B cell (primary cell): ENCODE data around the gene NXPE3. TPM values are rescaled to one million over a fixed set of nuclear protein-coding genes. Genes with fewer than 3 reads are reported as not detected.
A peak's percentile ranks its signal among the peaks of the same experiment; 100 is the strongest.

Source experiments
- ATAC-seq: fragments of 200-7000 bp; cut with Tn5 transposase; one replicate; pipeline ENCODE4 v1.10.0; 2021; ENCODE audit warnings: low read depth, mild to moderate bottlenecking, moderate number of reproducible peaks, moderate library complexity
- CTCF ChIA-PET: fragments of 350-600 bp; sonication (Branson Sonifier 250); formaldehyde crosslinking; loops from one replicate; lab custom pipeline; 2021; ENCODE audit warnings: antibody characterized with exemption, inconsistent platforms; lab: Charles Lee
- POLR2A ChIA-PET: fragments of 350-600 bp; sonication (Branson Sonifier 250); formaldehyde crosslinking; loops from one replicate; lab custom pipeline; 2021; ENCODE audit warnings: antibody characterized with exemption; lab: Charles Lee
- DNase-seq: peaks from one replicate; pipeline ENCODE4 v3.0.0; 2013
- H2AFZ ChIP-seq: 2 replicates; pipeline ENCODE4 v1.6.1; 2012; ENCODE audit warnings: mild to moderate bottlenecking, low read depth, low read length; ENCODE audit not compliant: insufficient read depth, poor library complexity, severe bottlenecking
- H3K27ac ChIP-seq, 2 donors: 1 replicate in 1 of 2; 2 replicates in 1 of 2; pipeline ENCODE4 v1.5.1; 2012 to 2013; ENCODE audit warnings: low read length in 2 of 2, mild to moderate bottlenecking in 2 of 2, moderate library complexity in 1 of 2
- H3K27me3 ChIP-seq, 4 experiments: fragments of 200-600 bp in 1 of 4; sonication (generic) in 1 of 4; replicated peaks in 1 of 4; 1 replicate in 2 of 4; 2 replicates in 2 of 4; pipeline versions ENCODE4 v1.6.1 to v1.7.0; 2013 to 2016; ENCODE audit warnings: low read length in 3 of 4, mild to moderate bottlenecking in 2 of 4, mixed read lengths in 1 of 4, moderate library complexity in 1 of 4; ENCODE audit not compliant: insufficient read depth in 4 of 4, control insufficient read depth in 3 of 4; ENCODE audit errors: control extremely low read depth in 1 of 4
- H3K36me3 ChIP-seq, 2 experiments: replicated peaks in 1 of 2; 1 replicate in 1 of 2; 2 replicates in 1 of 2; pipeline versions ENCODE4 v1.6.1 to v1.7.1; 2013; ENCODE audit warnings: low read length in 1 of 2; ENCODE audit not compliant: insufficient read depth in 2 of 2, control insufficient read depth in 1 of 2; ENCODE audit errors: control extremely low read depth in 1 of 2, extremely low read depth in 1 of 2
- H3K4me1 ChIP-seq, 2 donors: fragments of 200-600 bp in 1 of 2; sonication (generic) in 1 of 2; 1 replicate in 1 of 2; 2 replicates in 1 of 2; pipeline versions ENCODE4 v1.5.1 to v1.6.1; 2013 to 2017; ENCODE audit warnings: low read length in 2 of 2; ENCODE audit not compliant: control insufficient read depth in 2 of 2, insufficient read depth in 2 of 2
- H3K4me2 ChIP-seq: replicated peaks from 2 replicates; pipeline ENCODE3; 2012; ENCODE audit warnings: mild to moderate bottlenecking, low read depth, low read length; ENCODE audit not compliant: poor library complexity, severe bottlenecking
- H3K4me3 ChIP-seq, 5 experiments: fragments of 200-600 bp in 1 of 5; sonication (generic) in 1 of 5; 1 replicate in 3 of 5; 2 replicates in 2 of 5; pipeline versions ENCODE4 v1.5.1 to v1.7.0; 2011 to 2016; ENCODE audit warnings: low read length in 4 of 5, mild to moderate bottlenecking in 4 of 5, low read depth in 2 of 5, control low read depth in 1 of 5, moderate library complexity in 1 of 5; ENCODE audit not compliant: insufficient read depth in 1 of 5; ENCODE audit errors: control extremely low read depth in 1 of 5, extremely low read depth in 1 of 5
- H3K79me2 ChIP-seq: fragments of 200-600 bp; sonication (generic); one replicate; pipeline ENCODE4 v1.6.0; 2016; ENCODE audit warnings: low read length; ENCODE audit not compliant: control insufficient read depth, insufficient read depth
- H3K9ac ChIP-seq: fragments of 200-600 bp; sonication (generic); 2 replicates; pipeline ENCODE4 v1.6.1; 2017; ENCODE audit warnings: mild to moderate bottlenecking, low read length, moderate library complexity
- H3K9me3 ChIP-seq, 3 donors: one replicate each; pipeline versions ENCODE4 v1.6.1 to v1.7.1; 2013; ENCODE audit warnings: low read length in 2 of 3; ENCODE audit not compliant: control insufficient read depth in 2 of 3, insufficient read depth in 1 of 3; ENCODE audit errors: control extremely low read depth in 1 of 3
- H4K20me1 ChIP-seq: 2 replicates; pipeline ENCODE4 v1.6.0; 2012; ENCODE audit warnings: mild to moderate bottlenecking, low read length; ENCODE audit not compliant: insufficient read depth, control insufficient read depth, poor library complexity, severe bottlenecking
- H3K27ac Mint-ChIP-seq: one replicate; pipeline ENCODE4 v1.8.0; 2021; ENCODE audit warnings: mixed read lengths
- H3K27me3 Mint-ChIP-seq: one replicate; pipeline ENCODE4 v1.8.0; 2021; ENCODE audit warnings: mixed read lengths
- H3K4me1 Mint-ChIP-seq: one replicate; pipeline ENCODE4 v1.8.0; 2021; ENCODE audit warnings: mixed read lengths
- H3K4me3 Mint-ChIP-seq: one replicate; pipeline ENCODE4 v1.8.0; 2021; ENCODE audit warnings: mixed read lengths
- H3K9me3 Mint-ChIP-seq: one replicate; pipeline ENCODE4 v1.8.0; 2022; ENCODE audit warnings: mixed read lengths; ENCODE audit not compliant: insufficient read depth
- CTCF ChIP-seq: fragments of 200-600 bp; IDR thresholded peaks from one replicate; pipeline ENCODE4 v1.8.0; 2022; ENCODE audit warnings: antibody characterized with exemption, mild to moderate bottlenecking
- EZH2 ChIP-seq: IDR thresholded peaks from 2 replicates; pipeline ENCODE4 v1.6.1; 2012; ENCODE audit warnings: borderline replicate concordance, low read depth, mild to moderate bottlenecking, moderate library complexity, low read length; ENCODE audit not compliant: insufficient read depth, poor library complexity, severe bottlenecking
- WGBS: methylation state at CpG from one replicate; pipeline ENCODE4 v1.1.5; 2013; ENCODE audit warnings: missing lambda C conversion rate; ENCODE audit not compliant: insufficient coverage; 5-methylcytosine and 5-hydroxymethylcytosine counted together
- intact Hi-C: fragments of 100-400 bp; cut with micrococcal nuclease; formaldehyde crosslinking; loops from one replicate; pipeline ENCODE4 v1.10.0; 2022
- polyA plus RNA-seq: library from polyadenylated mRNA; depleted of rRNA; stranded (reverse); fragments of >200 nt; gene quantifications from 2 replicates; pipeline ENCODE4 v1.2.3, GENCODE V29; 2012
- total RNA-seq, 2 donors: library from RNA; stranded (reverse); fragments of 120-200 nt in 1 of 2; gene quantifications; 1 replicate in 1 of 2; 2 replicates in 1 of 2; pipeline versions ENCODE4 v1.2.3 to v1.2.4, GENCODE V29; 2013 to 2022

NXPE3 gene
- total and polyA plus RNA-seq, 2 donors (not counting 1 experiment from before 2014, with no cell fraction given): 15.4 to 19.7 TPM

DNA sequence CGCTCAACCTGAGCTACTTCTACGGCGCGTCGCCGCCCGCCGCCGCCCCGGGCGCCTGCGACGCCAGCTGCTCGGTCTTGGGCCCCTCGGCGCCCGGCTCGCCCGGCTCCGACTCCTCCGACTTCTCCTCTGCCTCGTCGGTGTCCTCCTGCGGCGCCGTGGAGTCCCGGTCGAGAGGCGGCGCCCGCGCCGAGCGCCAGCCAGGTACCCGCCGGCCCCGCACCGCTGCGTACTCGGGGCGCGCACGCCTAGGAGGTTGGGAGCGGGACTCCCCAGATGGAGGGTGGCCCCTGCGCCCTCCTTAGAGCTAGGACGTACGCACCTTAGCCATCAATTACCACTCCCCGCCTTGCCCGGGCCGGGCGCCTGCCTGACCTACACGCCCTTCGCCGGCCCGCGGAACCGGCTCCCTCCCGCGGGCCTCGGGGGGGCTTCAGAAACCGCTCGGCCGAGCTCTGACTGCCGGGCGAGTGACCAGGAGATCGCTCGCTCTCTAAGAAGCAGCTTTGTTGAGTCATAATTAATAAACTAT is 70.8 kb downstream of the NXPE3 start:
- H3K4me2 ChIP-seq: peak overlapping the region; percentile 75
- Mint-ChIP-seq H3K27ac (peak overlapping the region; percentile 96), H3K4me1 (peaks cover 53% of the 10 kb centered on the region), H3K4me3 (peak overlapping the region; percentile 99), H3K9me3 (no peaks in the 10 kb centered on the region), H3K27me3 (no peaks in the 10 kb centered on the region)
- intact Hi-C loops: loop anchor here (1.0 to 5.0 kb wide), 9 partner anchors 12 to 208 kb away; partner anchors contain the start of genes NXPE3 and ZBTB11
- peaks cover 34% of the 10 kb centered on the region for H4K20me1 ChIP-seq
- TF ChIP-seq EZH2 (no peak), CTCF (no peak)
- peaks cover 7 to 29% of the 10 kb centered on the region in 2 experiments for H3K36me3 ChIP-seq
- no peaks in the 10 kb centered on the region for H3K9me3 ChIP-seq
- under 1% methylated on average over 67 of the region's 67 CpGs for WGBS
- H3K4me1 ChIP-seq: peaks cover 18 to 36% of the 10 kb centered on the region in 2 donors
- POLR2A ChIA-PET: interaction anchor here (0.6 to 3.1 kb wide), 17 partner anchors 8 to 375 kb away, joined by 3 to 41 read pairs (median 3); partner anchors contain the start of gene ZBTB11
- peak overlapping the region; percentile 87 to 100 (median 94) for H3K4me3 ChIP-seq
- H2AFZ ChIP-seq: peak overlapping the region; percentile 72
- peak overlapping the region; percentile 97 for H3K9ac ChIP-seq
- ATAC-seq (peak; percentile 35), DNase-seq (no peak)
- peaks cover 51% of the 10 kb centered on the region for H3K79me2 ChIP-seq
- no peaks in the 10 kb centered on the region for H3K27me3 ChIP-seq
- H3K27ac ChIP-seq: peak overlapping the region; percentile 84 to 92
- CTCF ChIA-PET: interaction anchor here (0.8 to 4.7 kb wide), 20 partner anchors 10 to 379 kb away, joined by 3 to 57 read pairs (median 6); partner anchors contain the start of gene NXPE3
